ENCODE results near the gene TP53.
A peak's percentile ranks its signal among the peaks of the same experiment; 100 is the strongest.

TP53 gene

GRCh38 chr17:7712111-7712771 is 25.0 kb upstream of the TP53 start:
- no peaks in the 10 kb centered on the region for H3K9me3 Mint-ChIP-seq
- H3K27me3 Mint-ChIP-seq (ENCODE audit: low read depth): peaks cover 56% of the 10 kb centered on the region
- H3K4me3 Mint-ChIP-seq: no peak overlapping the region
- no peak overlapping the region for H3K27ac Mint-ChIP-seq
- H3K36me3 Mint-ChIP-seq (ENCODE audit: low read depth): no peaks in the 10 kb centered on the region
- peaks cover 13% of the 10 kb centered on the region for H3K4me1 Mint-ChIP-seq (ENCODE audit: low read depth)

GRCh38 chr17:7711051-7711755 is 23.9 kb upstream of the TP53 start:
- no peaks in the 10 kb centered on the region for H3K9me3 Mint-ChIP-seq
- H3K27me3 Mint-ChIP-seq (ENCODE audit: low read depth): peaks cover 56% of the 10 kb centered on the region
- no peak overlapping the region for H3K4me3 Mint-ChIP-seq
- peaks cover under 1% of the 10 kb centered on the region for H3K36me3 Mint-ChIP-seq (ENCODE audit: low read depth)
- peaks cover 13% of the 10 kb centered on the region for H3K4me1 Mint-ChIP-seq (ENCODE audit: low read depth)
- no peak overlapping the region for H3K27ac Mint-ChIP-seq

- Mint-ChIP-seq H3K4me1 (ENCODE audit: low read depth) (peaks cover 16% of the 10 kb centered on the region), H3K27ac (no peak overlapping the region), H3K9me3 (no peaks in the 10 kb centered on the region), H3K4me3 (no peak overlapping the region), H3K36me3 (ENCODE audit: low read depth) (peaks cover 1% of the 10 kb centered on the region), H3K27me3 (ENCODE audit: low read depth) (peaks cover 54% of the 10 kb centered on the region)
Observed at GRCh38 chr17:7710301-7710700, 23.0 kb upstream of the TP53 start.

GRCh38 chr17:7709031-7709430 is 21.7 kb upstream of the TP53 start:
- peaks cover 20% of the 10 kb centered on the region for H3K4me1 Mint-ChIP-seq (ENCODE audit: low read depth)
- no peak overlapping the region for H3K27ac Mint-ChIP-seq
- no peaks in the 10 kb centered on the region for H3K9me3 Mint-ChIP-seq
- H3K27me3 Mint-ChIP-seq (ENCODE audit: low read depth): peaks cover 55% of the 10 kb centered on the region
- H3K4me3 Mint-ChIP-seq: no peak overlapping the region
- peaks cover 1% of the 10 kb centered on the region for H3K36me3 Mint-ChIP-seq (ENCODE audit: low read depth)

GRCh38 chr17:7707858-7708750 is 20.8 kb upstream of the TP53 start:
- Mint-ChIP-seq H3K4me3 (no peak overlapping the region), H3K4me1 (ENCODE audit: low read depth) (peaks cover 19% of the 10 kb centered on the region), H3K27me3 (ENCODE audit: low read depth) (peaks cover 56% of the 10 kb centered on the region), H3K27ac (no peak overlapping the region), H3K9me3 (no peaks in the 10 kb centered on the region), H3K36me3 (ENCODE audit: low read depth) (peaks cover 6% of the 10 kb centered on the region)

GRCh38 chr17:7707446-7707845 is 20.2 kb upstream of the TP53 start:
- H3K27me3 Mint-ChIP-seq (ENCODE audit: low read depth): peaks cover 51% of the 10 kb centered on the region
- H3K36me3 Mint-ChIP-seq (ENCODE audit: low read depth): peaks cover 7% of the 10 kb centered on the region
- H3K4me3 Mint-ChIP-seq: no peak overlapping the region
- no peaks in the 10 kb centered on the region for H3K9me3 Mint-ChIP-seq
- no peak overlapping the region for H3K27ac Mint-ChIP-seq
- H3K4me1 Mint-ChIP-seq (ENCODE audit: low read depth): peaks cover 19% of the 10 kb centered on the region

GRCh38 chr17:7706631-7707354 is 19.5 kb upstream of the TP53 start:
- peaks cover 47% of the 10 kb centered on the region for H3K27me3 Mint-ChIP-seq (ENCODE audit: low read depth)
- no peak overlapping the region for H3K27ac Mint-ChIP-seq
- H3K9me3 Mint-ChIP-seq: no peaks in the 10 kb centered on the region
- peaks cover 19% of the 10 kb centered on the region for H3K4me1 Mint-ChIP-seq (ENCODE audit: low read depth)
- H3K36me3 Mint-ChIP-seq (ENCODE audit: low read depth): peaks cover 9% of the 10 kb centered on the region
- H3K4me3 Mint-ChIP-seq: no peak overlapping the region

GRCh38 chr17:7705269-7706255 is 18.3 kb upstream of the TP53 start:
- Mint-ChIP-seq H3K27me3 (ENCODE audit: low read depth) (peaks cover 42% of the 10 kb centered on the region), H3K27ac (no peak overlapping the region), H3K36me3 (ENCODE audit: low read depth) (peaks cover 10% of the 10 kb centered on the region), H3K9me3 (no peaks in the 10 kb centered on the region), H3K4me1 (ENCODE audit: low read depth) (peaks cover 14% of the 10 kb centered on the region), H3K4me3 (no peak overlapping the region)

- H3K4me3 Mint-ChIP-seq: peak within 1 kb of the TSS; percentile 21
- peaks cover 10% of the 10 kb centered on the region for H3K36me3 Mint-ChIP-seq (ENCODE audit: low read depth)
- peaks cover 7% of the 10 kb centered on the region for H3K4me1 Mint-ChIP-seq (ENCODE audit: low read depth)
- H3K27ac Mint-ChIP-seq: no peak within 1 kb of the TSS
- no peaks in the 10 kb centered on the region for H3K9me3 Mint-ChIP-seq
- H3K27me3 Mint-ChIP-seq (ENCODE audit: low read depth): peaks cover 42% of the 10 kb centered on the region
Observed at GRCh38 chr17:7704601-7705268, 17.4 kb upstream of the TP53 start, which contains the start of gene EFNB3. TSS of gene EFNB3 (plus strand) at chr17:7705202. CDS start at chr17:7705599, 397 bp downstream.

GRCh38 chr17:7703584-7704479 is 16.5 kb upstream of the TP53 start:
- H3K36me3 Mint-ChIP-seq (ENCODE audit: low read depth): peaks cover 10% of the 10 kb centered on the region
- H3K4me3 Mint-ChIP-seq: no peak overlapping the region
- H3K27me3 Mint-ChIP-seq (ENCODE audit: low read depth): peaks cover 42% of the 10 kb centered on the region
- H3K27ac Mint-ChIP-seq: no peak overlapping the region
- H3K4me1 Mint-ChIP-seq (ENCODE audit: low read depth): peaks cover 7% of the 10 kb centered on the region
- no peaks in the 10 kb centered on the region for H3K9me3 Mint-ChIP-seq

- Mint-ChIP-seq H3K4me1 (ENCODE audit: low read depth) (peaks cover 7% of the 10 kb centered on the region), H3K27me3 (ENCODE audit: low read depth) (peaks cover 39% of the 10 kb centered on the region), H3K9me3 (no peaks in the 10 kb centered on the region), H3K27ac (no peak overlapping the region), H3K36me3 (ENCODE audit: low read depth) (peaks cover 14% of the 10 kb centered on the region), H3K4me3 (no peak overlapping the region)
Observed at GRCh38 chr17:7702776-7703175, 15.5 kb upstream of the TP53 start.

- peaks cover 7% of the 10 kb centered on the region for H3K4me1 Mint-ChIP-seq (ENCODE audit: low read depth)
- no peaks in the 10 kb centered on the region for H3K9me3 Mint-ChIP-seq
- H3K36me3 Mint-ChIP-seq (ENCODE audit: low read depth): peaks cover 14% of the 10 kb centered on the region
Observed at GRCh38 chr17:7701681-7702080, 14.4 kb upstream of the TP53 start.

More at GRCh38 chr17:7701681-7702080, 14.4 kb upstream of the TP53 start:
- Mint-ChIP-seq H3K27ac (no peak overlapping the region), H3K27me3 (ENCODE audit: low read depth) (peaks cover 29% of the 10 kb centered on the region), H3K4me3 (no peak overlapping the region)
